Measurements from ENCODE around the gene RRP8. TPM values are rescaled to one million over a fixed set of nuclear protein-coding genes. Genes with fewer than 3 reads are reported as not detected.

The RRP8 gene
- total and polyA plus RNA-seq, 10 of the 15 experiments (the other 5 are each of a cell fraction or from before 2014, with no cell fraction given), result 4.7 to 51.2 (median 23.9) TPM

GRCh38 chr11:6647836-6648235, 44.4 kb upstream of the RRP8 start (continued):
- TF ChIP-seq E4F1 (IDR thresholded peaks at IDR 0.05; ENCODE audit: borderline replicate concordance, partially characterized antibody) (no peak), CBFB (IDR thresholded peaks at IDR 0.05; ENCODE audit: low read depth) (no peak), MXI1 (IDR thresholded peaks at IDR 0.05; ENCODE audit: low read depth, low read length) (no peak), BCLAF1 (IDR thresholded peaks at IDR 0.05) (no peak), USF2 (IDR thresholded peaks at IDR 0.05; ENCODE audit: borderline replicate concordance, low read depth, low read length) (no peak), MTA3 (IDR thresholded peaks at IDR 0.05; ENCODE audit: borderline replicate concordance, low read length) (no peak), CBX5 (IDR thresholded peaks at IDR 0.05; ENCODE audit: low read depth) (no peak), NFYB (IDR thresholded peaks at IDR 0.05; ENCODE audit: insufficient read depth, low read depth, low read length) (no peak)

Data from GM12878 (cell line).